GM23248 (cell line): ENCODE measurements around the gene SAP30BP.

ENCODE experiments used
- EZH2 ChIP-seq: fragments of 200-600 bp; sonication (generic); IDR thresholded peaks from 2 replicates; pipeline ENCODE4 v1.6.1; 2018; ENCODE audit warnings: antibody characterized with exemption, mild to moderate bottlenecking; ENCODE audit not compliant: insufficient read depth, poor library complexity, severe bottlenecking
- EZH2phosphoT487 ChIP-seq: fragments of 200-600 bp; sonication (generic); IDR thresholded peaks from 2 replicates; pipeline ENCODE4 v1.6.1; 2018; ENCODE audit warnings: antibody characterized with exemption, moderate library complexity, mild to moderate bottlenecking, low read depth; ENCODE audit not compliant: insufficient read depth

GRCh38 chr17:75623386-75623785, 43.8 kb upstream of the SAP30BP start:
- TF ChIP-seq EZH2 (no peak), EZH2phosphoT487 (no peak)
